ENCODE results near the gene C6orf132. TPM values are rescaled to one million over a fixed set of nuclear protein-coding genes. Genes with fewer than 3 reads are reported as not detected.

C6orf132 gene
- total RNA-seq, 4 donors from 2014 or later = 0.83 to 2.1 (median 1.6) TPM

DNA sequence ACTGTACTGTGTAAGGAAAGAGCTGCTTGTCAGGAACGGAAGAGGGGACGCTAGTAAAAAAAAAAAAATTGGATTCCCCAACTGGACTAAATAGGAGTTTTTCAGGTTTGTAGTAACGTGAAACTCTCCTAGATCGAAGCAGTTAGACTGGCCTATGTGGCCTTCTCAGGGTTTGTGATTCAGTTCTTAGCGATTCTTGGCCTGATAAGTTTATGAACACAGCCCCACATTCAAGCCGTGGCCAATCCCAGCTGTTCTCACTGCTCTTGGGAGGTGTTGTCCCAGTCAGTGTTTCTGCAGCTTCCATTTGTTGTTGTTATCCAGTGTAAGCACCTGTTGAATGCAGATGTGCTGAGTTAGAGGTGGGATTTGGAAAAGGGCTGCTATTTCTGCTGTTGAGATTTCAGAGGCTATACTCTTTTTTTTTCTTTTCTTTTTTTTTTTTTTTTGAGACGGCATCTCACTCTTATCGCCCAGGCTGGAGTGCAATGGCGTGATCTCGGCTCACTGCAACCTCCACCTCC lies 62.4 kb downstream of the C6orf132 start:
- WGBS = 94% methylated on average over 10 of the region's 10 CpGs
- H3K4me3 ChIP-seq = no peak overlapping the region
- H3K9me3 ChIP-seq = no peaks in the 10 kb centered on the region
- H3K36me3 ChIP-seq = peaks cover 33 to 87% (median 65%) of the 10 kb centered on the region in 4 donors
- intact Hi-C loops (cut with DNase I) = loop anchor here (5.0 kb wide), 1 partner anchor 467 kb away; no protein-coding TSS in a partner anchor
- no peaks in the 10 kb centered on the region for H3K27me3 ChIP-seq
- DNase-seq (ENCODE audit: extremely low spot score) = no peak
- no peak overlapping the region for H3K27ac ChIP-seq (replicated peaks in 1 of 4)
- H3K4me1 ChIP-seq = no peaks in the 10 kb centered on the region
- TF ChIP-seq, protein P1, sequence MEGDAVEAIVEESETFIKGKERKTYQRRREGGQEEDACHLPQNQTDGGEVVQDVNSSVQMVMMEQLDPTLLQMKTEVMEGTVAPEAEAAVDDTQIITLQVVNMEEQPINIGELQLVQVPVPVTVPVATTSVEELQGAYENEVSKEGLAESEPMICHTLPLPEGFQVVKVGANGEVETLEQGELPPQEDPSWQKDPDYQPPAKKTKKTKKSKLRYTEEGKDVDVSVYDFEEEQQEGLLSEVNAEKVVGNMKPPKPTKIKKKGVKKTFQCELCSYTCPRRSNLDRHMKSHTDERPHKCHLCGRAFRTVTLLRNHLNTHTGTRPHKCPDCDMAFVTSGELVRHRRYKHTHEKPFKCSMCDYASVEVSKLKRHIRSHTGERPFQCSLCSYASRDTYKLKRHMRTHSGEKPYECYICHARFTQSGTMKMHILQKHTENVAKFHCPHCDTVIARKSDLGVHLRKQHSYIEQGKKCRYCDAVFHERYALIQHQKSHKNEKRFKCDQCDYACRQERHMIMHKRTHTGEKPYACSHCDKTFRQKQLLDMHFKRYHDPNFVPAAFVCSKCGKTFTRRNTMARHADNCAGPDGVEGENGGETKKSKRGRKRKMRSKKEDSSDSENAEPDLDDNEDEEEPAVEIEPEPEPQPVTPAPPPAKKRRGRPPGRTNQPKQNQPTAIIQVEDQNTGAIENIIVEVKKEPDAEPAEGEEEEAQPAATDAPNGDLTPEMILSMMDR (IDR thresholded peaks at IDR 0.05) = no peak
- TF ChIP-seq POLR2A (IDR thresholded peaks at IDR 0.05; ENCODE audit: low read depth) = no peak
- no peak for TF ChIP-seq EP300 (IDR thresholded peaks at IDR 0.05)
- no peak for TF ChIP-seq POLR2AphosphoS5 (IDR thresholded peaks at IDR 0.05)

DNA sequence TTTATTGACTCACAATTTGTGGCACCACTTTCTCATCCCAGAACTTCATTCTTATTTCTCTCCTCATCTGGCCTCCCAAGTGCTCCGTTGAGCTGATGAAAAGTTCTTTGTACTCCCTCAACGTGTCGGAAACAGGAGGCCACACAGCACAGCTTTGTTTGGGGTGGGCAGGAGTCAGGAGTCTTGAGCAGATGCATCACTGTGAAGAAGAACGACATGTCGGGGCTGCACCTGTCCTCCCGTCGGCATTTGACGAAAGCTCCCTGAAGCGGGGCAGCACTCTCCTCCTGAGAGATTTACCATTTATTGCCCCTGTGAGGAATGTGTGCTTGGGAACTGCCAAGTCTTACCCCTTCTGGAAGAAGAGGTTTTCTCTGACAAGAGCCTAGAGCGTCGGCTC lies 64.0 kb downstream of the C6orf132 start:
- WGBS = 83% methylated on average over 11 of the region's 11 CpGs
- no peak for DNase-seq (ENCODE audit: extremely low spot score)
- intact Hi-C loops (cut with DNase I) = loop anchor here (5.0 kb wide), 1 partner anchor 469 kb away; no protein-coding TSS in a partner anchor
- H3K4me1 ChIP-seq = no peaks in the 10 kb centered on the region
- H3K27ac ChIP-seq (replicated peaks in 1 of 4) = no peak overlapping the region
- TF ChIP-seq, protein P1 (IDR thresholded peaks at IDR 0.05) = no peak
- no peak for TF ChIP-seq EP300 (IDR thresholded peaks at IDR 0.05)
- TF ChIP-seq POLR2AphosphoS5 (IDR thresholded peaks at IDR 0.05) = no peak
- no peak for TF ChIP-seq POLR2A (IDR thresholded peaks at IDR 0.05; ENCODE audit: low read depth)
- H3K9me3 ChIP-seq = no peaks in the 10 kb centered on the region
- no peaks in the 10 kb centered on the region for H3K27me3 ChIP-seq
- H3K36me3 ChIP-seq = peaks cover 42 to 96% (median 76%) of the 10 kb centered on the region in 4 donors
- no peak overlapping the region for H3K4me3 ChIP-seq

DNA sequence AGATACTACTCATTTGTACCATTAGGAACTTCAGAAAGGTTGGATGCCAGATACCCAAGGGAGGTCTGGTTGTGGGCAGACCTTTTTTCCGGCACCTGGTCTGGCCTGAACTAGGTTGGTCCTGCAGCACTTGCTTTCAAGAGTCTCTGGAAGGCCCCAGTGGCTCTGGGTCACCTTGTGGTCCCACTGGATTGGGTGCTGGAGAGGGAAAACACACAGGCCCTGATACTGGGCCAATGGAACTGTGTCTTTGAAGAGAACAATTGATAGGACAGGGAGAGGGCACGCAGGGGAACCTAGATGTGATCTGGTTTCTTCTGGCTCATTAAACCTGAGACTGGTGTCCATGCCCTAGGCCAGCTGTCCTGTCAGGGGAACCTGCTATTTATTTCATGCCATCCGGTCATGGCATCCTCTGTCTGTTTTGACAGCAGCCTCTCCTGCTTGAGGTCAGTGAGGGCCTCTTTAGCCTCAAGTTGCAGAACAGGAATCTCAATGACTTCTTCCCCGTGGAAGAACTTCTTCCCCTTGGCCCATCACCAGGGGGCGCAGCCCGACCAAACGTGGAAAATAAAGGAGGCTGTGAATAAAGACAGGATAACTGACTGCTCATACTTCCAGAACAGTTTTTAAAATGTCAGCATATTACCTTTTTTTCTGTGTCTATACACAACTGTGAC lies 67.1 kb downstream of the C6orf132 start:
- intact Hi-C loops (cut with DNase I) = loop anchor here (1.0 to 5.0 kb wide), 2 partner anchors 91 to 472 kb away; no protein-coding TSS in a partner anchor
- TF ChIP-seq POLR2AphosphoS5 (IDR thresholded peaks at IDR 0.05) = no peak
- TF ChIP-seq, protein P1 (IDR thresholded peaks at IDR 0.05) = peak; percentile 73 to 79 (median 74)
- H3K27me3 ChIP-seq = no peaks in the 10 kb centered on the region
- H3K4me1 ChIP-seq = peaks cover 0 to 2% (median 0%) of the 10 kb centered on the region in 4 donors
- H3K9me3 ChIP-seq = no peaks in the 10 kb centered on the region
- H3K4me3 ChIP-seq = no peak overlapping the region
- WGBS = 40% methylated on average over 7 of the region's 7 CpGs
- DNase-seq (ENCODE audit: extremely low spot score) = no peak
- H3K36me3 ChIP-seq = peaks cover 63 to 96% (median 82%) of the 10 kb centered on the region in 4 donors
- H3K27ac ChIP-seq (replicated peaks in 1 of 4) = no peak overlapping the region

DNA sequence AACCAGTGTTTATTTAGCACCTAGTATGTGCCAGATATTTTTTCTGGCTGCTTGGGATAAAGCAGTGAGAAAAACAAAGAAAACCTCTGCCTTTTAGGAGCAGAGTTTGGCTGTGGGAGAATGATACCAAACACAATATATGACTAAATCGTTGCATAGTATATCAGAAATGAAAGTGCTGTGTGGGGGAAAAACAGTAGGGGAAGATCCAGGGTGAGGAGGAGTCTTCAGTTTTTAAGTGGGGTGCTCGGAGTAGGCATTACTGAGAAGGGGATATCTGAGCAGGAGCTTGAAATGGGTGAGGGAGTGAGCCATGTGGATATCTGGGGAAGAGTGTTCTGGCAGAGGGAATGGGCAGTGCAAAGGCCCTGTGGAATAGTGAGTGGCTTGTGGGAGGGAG lies 69.1 kb downstream of the C6orf132 start:
- Histone ChIP-seq H3K36me3 (peaks cover 68 to 96% (median 85%) of the 10 kb centered on the region in 4 donors), H3K27ac (replicated peaks in 1 of 4) (no peak overlapping the region), H3K27me3 (no peaks in the 10 kb centered on the region), H3K9me3 (no peaks in the 10 kb centered on the region), H3K4me3 (no peak overlapping the region), H3K4me1 (peaks cover 0 to 7% (median 0%) of the 10 kb centered on the region in 4 donors)
- intact Hi-C loops (cut with DNase I) = no loop called here
- no peak for TF ChIP-seq EP300 (IDR thresholded peaks at IDR 0.05)
- DNase-seq (ENCODE audit: extremely low spot score) = no peak
- WGBS = 93% methylated on average over 2 of the region's 2 CpGs

DNA sequence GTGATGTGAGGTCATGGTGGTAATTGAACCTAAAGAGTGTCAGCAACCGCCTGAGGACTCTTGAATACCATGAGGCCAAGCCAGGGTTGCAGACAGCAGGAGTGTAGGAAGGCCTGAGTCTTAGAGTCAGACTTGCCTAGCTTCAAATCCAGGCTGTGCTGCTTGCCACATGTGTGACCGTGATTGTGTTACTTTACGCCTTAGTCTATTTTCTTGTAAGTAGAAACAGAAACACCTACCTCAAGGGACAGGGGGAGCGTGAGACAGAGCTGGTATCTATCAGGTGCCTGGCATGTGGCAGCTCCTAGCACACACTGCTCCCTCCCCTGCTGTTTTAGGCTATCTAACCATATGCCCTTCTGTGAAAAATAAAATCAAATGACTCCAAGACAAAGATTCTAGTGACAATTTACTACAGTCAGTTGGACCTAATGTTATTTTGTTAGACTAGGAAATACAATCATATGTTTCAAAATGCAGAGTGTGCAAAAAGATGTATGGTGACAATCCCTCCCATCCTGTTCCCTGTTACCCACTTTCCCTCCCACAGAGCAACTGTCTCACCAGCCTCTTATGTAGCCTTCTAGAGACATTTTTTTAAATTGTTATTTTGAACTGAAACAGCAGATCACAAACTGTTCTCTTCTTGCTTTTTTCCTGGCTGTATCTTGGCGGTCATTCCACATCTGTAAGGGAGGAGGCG lies 70.4 kb downstream of the C6orf132 start:
- WGBS = 78% methylated on average over 6 of the region's 6 CpGs
- no peak overlapping the region for H3K27ac ChIP-seq (replicated peaks in 1 of 4)
- no peak for DNase-seq (ENCODE audit: extremely low spot score)

More for the DNA sequence above, 70.4 kb downstream of the C6orf132 start:
- intact Hi-C loops (cut with DNase I) = no loop called here
- H3K4me3 ChIP-seq = no peak overlapping the region
- H3K36me3 ChIP-seq = peaks cover 65 to 96% (median 85%) of the 10 kb centered on the region in 4 donors
- TF ChIP-seq POLR2A (IDR thresholded peaks at IDR 0.05; ENCODE audit: low read depth) (no peak), POLR2AphosphoS5 (IDR thresholded peaks at IDR 0.05) (no peak), EP300 (IDR thresholded peaks at IDR 0.05) (no peak)
- TF ChIP-seq, protein P1 (IDR thresholded peaks at IDR 0.05) = no peak
- no peaks in the 10 kb centered on the region for H3K27me3 ChIP-seq
- no peaks in the 10 kb centered on the region for H3K9me3 ChIP-seq
- peaks cover 0 to 7% (median 0%) of the 10 kb centered on the region in 4 donors for H3K4me1 ChIP-seq

All from esophagus muscularis mucosa (tissue), 4 donors.